Measurements from ENCODE around the gene KCNIP3. TPM values are rescaled to one million over a fixed set of nuclear protein-coding genes. Genes with fewer than 3 reads are reported as not detected.

The KCNIP3 gene
- total RNA-seq, 1 experiment from 2014 or later: 19.1 TPM

- POLR2A ChIA-PET (ENCODE audit: unreplicated experiment): no interaction called here
- no peak overlapping the region for H3K9ac ChIP-seq (ENCODE audit: low read length)
- H4K20me1 ChIP-seq (ENCODE audit: low read length): no peaks in the 10 kb centered on the region
- no peak overlapping the region for H3K4me2 ChIP-seq (ENCODE audit: low read length)
- H3K36me3 ChIP-seq (ENCODE audit: low read depth, low read length): peaks cover 39% of the 10 kb centered on the region
- H3F3A ChIP-seq (ENCODE audit: low read length, unreplicated experiment): no peaks in the 10 kb centered on the region
- no TSS peak for BruUV-seq (replicated peaks)
- DNase-seq: no peak
- no peaks in the 10 kb centered on the region for H3K9me3 ChIP-seq (ENCODE audit: low read length)
- peaks cover 47% of the 10 kb centered on the region for H3K79me2 ChIP-seq (ENCODE audit: low read length)
- no peaks in the 10 kb centered on the region for H3K27me3 ChIP-seq (ENCODE audit: low read length)
- TF ChIP-seq EZH2 (IDR thresholded peaks at IDR 0.05; ENCODE audit: low read length, unreplicated experiment) (no peak), CTCF (conservative IDR thresholded peaks at IDR 0.05; ENCODE audit: low read depth, low read length) (no peak), EZH2phosphoT487 (IDR thresholded peaks at IDR 0.05; ENCODE audit: borderline replicate concordance, low read length) (no peak)
- H3K27ac ChIP-seq (ENCODE audit: low read length): no peak overlapping the region
- H3K4me1 ChIP-seq (ENCODE audit: insufficient read depth, low read length): peaks cover 43% of the 10 kb centered on the region
- ATAC-seq: no peak
- intact Hi-C loops (cut with micrococcal nuclease): loop anchor here (2.0 kb wide), 1 partner anchor 13 kb away; no protein-coding TSS in a partner anchor
- no peaks in the 10 kb centered on the region for H3K9me2 ChIP-seq (replicated peaks; ENCODE audit: low read length)
- CTCF ChIA-PET: no interaction called here
- H2AFZ ChIP-seq (ENCODE audit: low read length): no peak overlapping the region
- no peak overlapping the region for H3K4me3 ChIP-seq (ENCODE audit: low read length)
Measured at GRCh38 chr2:95279435-95280035, 17.6 kb upstream of the KCNIP3 start.

GRCh38 chr2:95281071-95281470, 16.1 kb upstream of the KCNIP3 start:
- no peak for ATAC-seq
- Histone ChIP-seq H3K27me3 (ENCODE audit: low read length) (no peaks in the 10 kb centered on the region), H3K9me2 (replicated peaks; ENCODE audit: low read length) (no peaks in the 10 kb centered on the region), H3K4me2 (ENCODE audit: low read length) (no peak overlapping the region), H3K9ac (ENCODE audit: low read length) (no peak overlapping the region), H3K4me1 (ENCODE audit: insufficient read depth, low read length) (peaks cover 28% of the 10 kb centered on the region), H3K9me3 (ENCODE audit: low read length) (no peaks in the 10 kb centered on the region), H3K79me2 (ENCODE audit: low read length) (peaks cover 32% of the 10 kb centered on the region), H3K27ac (ENCODE audit: low read length) (no peak overlapping the region), H3K4me3 (ENCODE audit: low read length) (no peak overlapping the region), H3K36me3 (ENCODE audit: low read depth, low read length) (peaks cover 39% of the 10 kb centered on the region), H3F3A (ENCODE audit: low read length, unreplicated experiment) (no peaks in the 10 kb centered on the region), H2AFZ (ENCODE audit: low read length) (no peak overlapping the region), H4K20me1 (ENCODE audit: low read length) (no peaks in the 10 kb centered on the region)
- CTCF ChIA-PET: no interaction called here
- intact Hi-C loops (cut with micrococcal nuclease): no loop called here
- BruUV-seq (replicated peaks): no TSS peak
- POLR2A ChIA-PET (ENCODE audit: unreplicated experiment): no interaction called here
- DNase-seq: no peak
- TF ChIP-seq EZH2 (IDR thresholded peaks at IDR 0.05; ENCODE audit: low read length, unreplicated experiment): no peak

- Histone ChIP-seq H4K20me1 (ENCODE audit: low read length) (no peaks in the 10 kb centered on the region), H3K9me3 (ENCODE audit: low read length) (no peaks in the 10 kb centered on the region), H3K36me3 (ENCODE audit: low read depth, low read length) (peaks cover 39% of the 10 kb centered on the region), H3K79me2 (ENCODE audit: low read length) (peaks cover 25% of the 10 kb centered on the region), H3K4me2 (ENCODE audit: low read length) (no peak overlapping the region), H3K27ac (ENCODE audit: low read length) (no peak overlapping the region), H3K4me1 (ENCODE audit: insufficient read depth, low read length) (peaks cover 20% of the 10 kb centered on the region), H3K9me2 (replicated peaks; ENCODE audit: low read length) (no peaks in the 10 kb centered on the region), H3K27me3 (ENCODE audit: low read length) (no peaks in the 10 kb centered on the region), H3K4me3 (ENCODE audit: low read length) (no peak overlapping the region), H3F3A (ENCODE audit: low read length, unreplicated experiment) (no peaks in the 10 kb centered on the region), H2AFZ (ENCODE audit: low read length) (no peak overlapping the region), H3K9ac (ENCODE audit: low read length) (no peak overlapping the region)
- POLR2A ChIA-PET (ENCODE audit: unreplicated experiment): no interaction called here
- ATAC-seq: no peak
- intact Hi-C loops (cut with micrococcal nuclease): no loop called here
- no TSS peak for BruUV-seq (replicated peaks)
- no peak for TF ChIP-seq EZH2 (IDR thresholded peaks at IDR 0.05; ENCODE audit: low read length, unreplicated experiment)
- TF ChIP-seq CTCF (conservative IDR thresholded peaks at IDR 0.05; ENCODE audit: low read depth, low read length): no peak
- TF ChIP-seq EZH2phosphoT487 (IDR thresholded peaks at IDR 0.05; ENCODE audit: borderline replicate concordance, low read length): no peak
- no peak for DNase-seq
- CTCF ChIA-PET: no interaction called here
Measured at GRCh38 chr2:95281786-95282185, 15.4 kb upstream of the KCNIP3 start.
